Gastrocnemius medialis (tissue), 4 donors: ENCODE measurements around the gene ADD1.
"Not testable (repeated sequence)": the region's sequence is repeated elsewhere in the genome, so short reads cannot be mapped to it uniquely, and the experiment has no call there.

ENCODE experiments used
- POLR2A ChIP-seq, 2 donors: fragments of 450-650 bp; IDR thresholded peaks; one replicate each; pipeline ENCODE4 v1.6.1; 2017; ENCODE audit warnings: antibody characterized with exemption in 2 of 2, mild to moderate bottlenecking in 2 of 2, moderate library complexity in 2 of 2
- TF ChIP-seq, protein P1 (sequence below), 5 experiments: fragments of 450-650 bp in 3 of 5; fragments of 200-600 bp in 2 of 5; sonication (generic) in 2 of 5; IDR thresholded peaks in 4 of 5; conservative IDR thresholded peaks in 1 of 5; 1 replicate in 4 of 5; 2 replicates in 1 of 5; pipeline ENCODE4 v1.5.1; 2016 to 2019; ENCODE audit warnings: antibody characterized with exemption in 5 of 5, mild to moderate bottlenecking in 3 of 5, moderate library complexity in 3 of 5

DNA sequence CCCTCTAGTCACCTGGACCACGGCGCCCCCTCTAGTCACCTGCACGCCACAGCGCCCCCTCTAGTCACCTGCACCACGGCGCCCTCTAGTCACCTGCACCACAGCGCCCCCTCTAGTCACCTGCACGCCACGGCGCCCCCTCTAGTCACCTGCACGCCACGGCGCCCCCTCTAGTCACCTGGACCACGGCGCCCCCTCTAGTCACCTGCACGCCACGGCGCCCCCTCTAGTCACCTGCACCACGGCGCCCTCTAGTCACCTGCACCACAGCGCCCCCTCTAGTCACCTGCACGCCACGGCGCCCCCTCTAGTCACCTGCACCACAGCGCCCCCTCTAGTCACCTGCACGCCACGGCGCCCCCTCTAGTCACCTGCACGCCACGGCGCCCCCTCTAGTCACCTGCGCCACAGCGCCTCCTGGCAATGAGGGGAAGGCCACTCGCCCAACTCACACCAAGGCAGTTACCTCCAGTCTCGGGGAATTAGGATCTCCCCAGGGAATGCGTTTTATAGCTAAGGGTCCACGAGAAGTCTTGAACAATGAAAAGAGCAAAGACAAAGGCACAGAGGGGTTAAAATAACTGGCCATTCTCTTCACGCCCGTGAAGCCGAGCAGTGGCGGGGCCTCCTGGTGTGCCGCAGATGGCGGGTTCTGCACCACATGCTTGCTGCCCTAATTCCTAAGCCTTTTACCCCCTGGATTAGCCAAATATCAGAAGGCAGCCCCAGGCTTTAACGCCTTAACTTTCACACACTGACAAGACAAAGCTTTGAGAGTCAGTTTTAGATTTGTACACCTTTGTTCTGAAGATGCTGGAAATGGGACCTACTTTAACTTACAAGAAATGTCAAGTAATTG is 111.8 kb downstream of the ADD1 start:
- TF ChIP-seq, protein P1, sequence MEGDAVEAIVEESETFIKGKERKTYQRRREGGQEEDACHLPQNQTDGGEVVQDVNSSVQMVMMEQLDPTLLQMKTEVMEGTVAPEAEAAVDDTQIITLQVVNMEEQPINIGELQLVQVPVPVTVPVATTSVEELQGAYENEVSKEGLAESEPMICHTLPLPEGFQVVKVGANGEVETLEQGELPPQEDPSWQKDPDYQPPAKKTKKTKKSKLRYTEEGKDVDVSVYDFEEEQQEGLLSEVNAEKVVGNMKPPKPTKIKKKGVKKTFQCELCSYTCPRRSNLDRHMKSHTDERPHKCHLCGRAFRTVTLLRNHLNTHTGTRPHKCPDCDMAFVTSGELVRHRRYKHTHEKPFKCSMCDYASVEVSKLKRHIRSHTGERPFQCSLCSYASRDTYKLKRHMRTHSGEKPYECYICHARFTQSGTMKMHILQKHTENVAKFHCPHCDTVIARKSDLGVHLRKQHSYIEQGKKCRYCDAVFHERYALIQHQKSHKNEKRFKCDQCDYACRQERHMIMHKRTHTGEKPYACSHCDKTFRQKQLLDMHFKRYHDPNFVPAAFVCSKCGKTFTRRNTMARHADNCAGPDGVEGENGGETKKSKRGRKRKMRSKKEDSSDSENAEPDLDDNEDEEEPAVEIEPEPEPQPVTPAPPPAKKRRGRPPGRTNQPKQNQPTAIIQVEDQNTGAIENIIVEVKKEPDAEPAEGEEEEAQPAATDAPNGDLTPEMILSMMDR (IDR thresholded peaks at IDR 0.05 in 4 of 5, conservative IDR thresholded peaks at IDR 0.05 in 1 of 5): not testable (repeated sequence)
- TF ChIP-seq POLR2A (IDR thresholded peaks at IDR 0.05): not testable (repeated sequence)
